ENCODE measurements around the gene COPRS.

Gene COPRS

DNA sequence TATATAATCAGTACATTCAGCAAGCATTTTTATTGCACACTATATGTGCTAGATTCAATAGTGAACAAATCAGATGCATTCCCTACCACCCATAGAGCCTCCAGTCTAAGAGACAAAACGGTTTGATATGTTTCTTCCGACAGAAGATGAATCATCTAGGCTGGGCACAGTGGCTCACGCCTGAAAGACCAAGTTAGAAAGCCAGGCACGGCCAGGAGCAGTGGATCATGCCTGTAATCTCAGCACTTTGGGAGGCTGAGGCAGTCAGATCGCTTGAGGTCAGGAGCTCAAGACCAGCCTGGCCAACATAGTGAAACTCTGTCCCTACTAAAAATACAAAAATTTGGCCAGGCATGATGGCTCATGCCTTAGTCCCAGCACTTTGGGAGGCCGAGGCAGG is 18.3 kb upstream of the COPRS start:
- no peaks in the 10 kb centered on the region for H3K27me3 ChIP-seq (ENCODE audit: control insufficient read depth, insufficient read depth, low read length)
- H3K4me1 ChIP-seq (ENCODE audit: control insufficient read depth, low read depth, low read length), result no peaks in the 10 kb centered on the region
- H3K27ac ChIP-seq (ENCODE audit: low read length), result no peak overlapping the region
- no peak overlapping the region for H3K4me3 ChIP-seq (ENCODE audit: low read length)
- H3K9me3 ChIP-seq (ENCODE audit: control insufficient read depth, low read depth, low read length), result no peaks in the 10 kb centered on the region
- peaks cover 84% of the 10 kb centered on the region for H3K36me3 ChIP-seq (ENCODE audit: control insufficient read depth, low read depth, low read length)
- H3K9ac ChIP-seq (ENCODE audit: low read length), result no peak overlapping the region

DNA sequence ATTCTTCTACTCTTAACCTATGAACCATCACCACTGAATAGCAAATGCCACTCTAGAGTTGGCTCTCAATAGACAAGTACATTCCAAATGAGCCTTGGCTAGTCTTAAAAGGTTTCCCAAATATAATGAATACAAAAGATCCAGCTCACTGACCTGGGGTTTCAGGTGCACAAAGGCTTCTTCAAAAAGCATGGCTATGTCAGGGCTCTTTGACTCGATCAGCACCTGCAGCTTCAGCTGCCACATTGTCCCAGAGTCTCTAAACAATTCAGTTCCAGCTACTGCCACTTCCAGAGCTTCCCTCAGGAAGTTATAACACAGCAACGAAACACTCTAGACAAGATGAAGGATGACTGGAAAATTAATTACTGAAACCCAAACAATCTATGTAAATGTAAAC is 16.0 kb upstream of the COPRS start:
- Histone ChIP-seq H3K27me3 (ENCODE audit: control insufficient read depth, insufficient read depth, low read length) (no peaks in the 10 kb centered on the region), H3K36me3 (ENCODE audit: control insufficient read depth, low read depth, low read length) (peaks cover 80% of the 10 kb centered on the region), H3K4me1 (ENCODE audit: control insufficient read depth, low read depth, low read length) (no peaks in the 10 kb centered on the region), H3K4me3 (ENCODE audit: low read length) (no peak overlapping the region), H3K27ac (ENCODE audit: low read length) (no peak overlapping the region), H3K9me3 (ENCODE audit: control insufficient read depth, low read depth, low read length) (no peaks in the 10 kb centered on the region), H3K9ac (ENCODE audit: low read length) (no peak overlapping the region)

DNA sequence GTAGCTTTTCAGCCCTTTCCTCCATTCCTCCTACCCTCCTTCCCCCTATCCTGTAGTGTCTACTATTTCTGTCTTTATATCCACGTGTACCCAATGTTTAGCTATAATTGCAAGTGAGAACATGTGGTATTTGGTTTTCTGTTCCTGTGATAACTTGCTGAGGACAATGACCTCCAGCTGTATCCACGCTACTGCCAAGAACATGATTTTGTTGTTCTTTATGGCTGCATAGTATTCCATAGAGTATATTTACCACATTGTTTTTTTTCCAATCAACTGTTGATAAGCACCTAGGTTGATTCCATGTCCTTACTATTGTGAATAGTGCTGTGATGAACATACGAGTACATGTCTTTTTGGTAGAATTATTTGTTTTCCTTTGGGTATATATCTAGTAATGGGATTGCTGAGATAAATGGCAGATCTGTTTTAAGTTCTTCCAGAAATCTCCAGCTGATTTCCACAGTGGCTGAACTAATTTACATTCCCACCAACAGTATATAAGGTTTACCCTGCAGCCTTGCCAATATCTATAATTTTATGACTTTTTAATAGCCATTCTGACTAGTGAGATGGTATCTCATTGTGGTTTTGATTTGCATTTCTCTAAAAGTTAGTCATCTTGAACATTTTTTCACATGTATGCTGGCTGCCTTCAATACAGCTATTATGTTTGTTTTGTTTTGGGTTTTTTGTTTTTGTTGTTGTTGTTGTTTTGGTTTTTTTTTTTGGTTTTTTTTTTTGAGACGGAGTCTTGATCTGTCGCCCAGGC is 10.9 kb upstream of the COPRS start:
- peaks cover 71% of the 10 kb centered on the region for H3K36me3 ChIP-seq (ENCODE audit: control insufficient read depth, low read depth, low read length)
- H3K9ac ChIP-seq (ENCODE audit: low read length), result no peak overlapping the region

DNA sequence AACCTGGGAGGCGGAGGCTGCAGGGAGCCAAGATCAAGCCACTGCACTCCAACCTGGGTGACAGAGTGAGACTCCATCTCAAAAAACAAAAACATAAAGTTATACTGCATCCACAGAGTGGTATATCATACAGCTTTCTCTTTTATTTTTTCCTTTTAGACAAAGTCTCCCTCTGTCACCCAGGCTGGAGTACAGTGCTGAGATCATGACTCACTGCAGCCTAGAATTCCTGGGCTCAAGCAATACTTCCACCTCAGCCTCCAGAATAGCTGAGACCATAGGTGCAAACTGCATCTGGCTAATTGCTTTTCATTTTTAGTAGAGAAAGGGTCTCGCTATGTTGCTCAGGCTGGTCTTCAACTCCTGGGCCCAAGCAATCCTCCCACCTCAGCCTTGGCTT is 10.0 kb upstream of the COPRS start:
- no peak overlapping the region for H3K9ac ChIP-seq (ENCODE audit: low read length)
- H3K4me1 ChIP-seq (ENCODE audit: control insufficient read depth, low read depth, low read length), result no peaks in the 10 kb centered on the region
- H3K27ac ChIP-seq (ENCODE audit: low read length), result no peak overlapping the region
- no peaks in the 10 kb centered on the region for H3K27me3 ChIP-seq (ENCODE audit: control insufficient read depth, insufficient read depth, low read length)
- H3K4me3 ChIP-seq (ENCODE audit: low read length), result no peak overlapping the region
- no peaks in the 10 kb centered on the region for H3K9me3 ChIP-seq (ENCODE audit: control insufficient read depth, low read depth, low read length)
- peaks cover 73% of the 10 kb centered on the region for H3K36me3 ChIP-seq (ENCODE audit: control insufficient read depth, low read depth, low read length)

More for the DNA sequence above, 10.9 kb upstream of the COPRS start:
- no peaks in the 10 kb centered on the region for H3K4me1 ChIP-seq (ENCODE audit: control insufficient read depth, low read depth, low read length)
- H3K27ac ChIP-seq (ENCODE audit: low read length), result no peak overlapping the region
- no peaks in the 10 kb centered on the region for H3K9me3 ChIP-seq (ENCODE audit: control insufficient read depth, low read depth, low read length)
- no peak overlapping the region for H3K4me3 ChIP-seq (ENCODE audit: low read length)
- no peaks in the 10 kb centered on the region for H3K27me3 ChIP-seq (ENCODE audit: control insufficient read depth, insufficient read depth, low read length)

DNA sequence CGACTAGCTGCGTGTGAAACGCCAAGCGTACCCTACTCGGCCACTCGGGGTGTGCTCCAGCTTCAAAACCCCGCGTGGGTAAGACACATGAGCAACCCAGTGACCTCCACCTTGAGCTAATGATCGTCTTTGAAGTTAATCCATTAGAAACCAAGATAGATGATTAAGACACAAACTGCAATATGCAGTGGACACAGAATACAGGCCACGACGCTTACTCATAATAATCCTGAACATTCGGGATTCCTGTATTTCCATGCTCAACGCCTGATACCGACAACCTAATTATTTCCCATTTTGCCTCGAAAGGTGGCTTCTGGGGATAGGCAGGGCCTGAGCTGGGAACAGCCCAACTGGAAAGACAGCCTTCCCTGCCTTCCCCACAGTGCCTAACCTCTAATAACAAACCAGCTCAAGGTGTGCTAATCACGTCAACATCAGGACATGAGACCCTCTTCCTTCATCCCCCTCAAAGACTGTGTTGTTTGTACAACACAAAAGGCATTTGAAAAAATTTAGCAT is 504 bp upstream of the COPRS start:
- Histone ChIP-seq H3K27ac (ENCODE audit: low read length) (no peak overlapping the region), H3K9me3 (ENCODE audit: control insufficient read depth, low read depth, low read length) (no peaks in the 10 kb centered on the region), H3K9ac (ENCODE audit: low read length) (peak overlapping the region; percentile 26), H3K4me1 (ENCODE audit: control insufficient read depth, low read depth, low read length) (no peaks in the 10 kb centered on the region), H3K27me3 (ENCODE audit: control insufficient read depth, insufficient read depth, low read length) (peaks cover 9% of the 10 kb centered on the region), H3K4me3 (ENCODE audit: low read length) (peak overlapping the region; percentile 59), H3K36me3 (ENCODE audit: control insufficient read depth, low read depth, low read length) (peaks cover 21% of the 10 kb centered on the region)

DNA sequence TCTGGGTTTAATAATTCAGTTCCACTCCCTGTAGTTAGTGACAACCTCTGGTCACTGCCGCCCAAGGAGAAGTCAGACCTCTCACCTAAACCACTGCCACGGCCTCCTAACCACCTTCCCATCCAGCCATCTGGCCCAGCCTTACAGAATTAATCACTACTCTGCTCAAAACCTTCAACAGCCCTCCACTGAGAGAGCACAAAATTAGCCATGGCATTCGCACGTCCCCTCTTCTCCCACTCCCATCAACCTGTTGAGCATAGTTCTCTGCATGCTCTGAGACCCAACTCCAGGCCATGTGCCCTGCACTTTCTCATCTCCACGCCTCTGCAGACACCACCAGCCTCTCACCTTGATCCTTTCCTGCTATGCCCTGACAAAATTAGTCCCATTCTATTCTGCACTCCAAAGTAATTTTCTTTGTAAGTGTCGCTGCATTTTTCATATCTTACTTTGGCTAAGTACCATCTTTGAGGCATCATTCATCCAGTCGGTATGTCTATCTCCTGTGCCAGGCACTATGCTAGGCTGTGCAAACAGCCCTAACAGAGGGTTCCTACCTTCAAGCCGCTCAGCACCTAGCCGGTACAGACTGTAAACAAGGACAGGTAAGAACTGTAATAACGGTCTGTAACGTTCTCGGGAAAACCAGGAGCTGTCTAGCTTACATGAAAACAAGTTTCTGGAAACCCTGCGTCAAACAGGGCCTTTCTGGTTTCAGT is 963 bp downstream of the COPRS start:
- no peaks in the 10 kb centered on the region for H3K4me1 ChIP-seq (ENCODE audit: control insufficient read depth, low read depth, low read length)
- H3K9ac ChIP-seq (ENCODE audit: low read length), result peak overlapping the region; percentile 21
- no peak overlapping the region for H3K27ac ChIP-seq (ENCODE audit: low read length)
- peaks cover 9% of the 10 kb centered on the region for H3K27me3 ChIP-seq (ENCODE audit: control insufficient read depth, insufficient read depth, low read length)
- peaks cover 9% of the 10 kb centered on the region for H3K36me3 ChIP-seq (ENCODE audit: control insufficient read depth, low read depth, low read length)
- H3K9me3 ChIP-seq (ENCODE audit: control insufficient read depth, low read depth, low read length), result no peaks in the 10 kb centered on the region
- H3K4me3 ChIP-seq (ENCODE audit: low read length), result peak overlapping the region; percentile 72

DNA sequence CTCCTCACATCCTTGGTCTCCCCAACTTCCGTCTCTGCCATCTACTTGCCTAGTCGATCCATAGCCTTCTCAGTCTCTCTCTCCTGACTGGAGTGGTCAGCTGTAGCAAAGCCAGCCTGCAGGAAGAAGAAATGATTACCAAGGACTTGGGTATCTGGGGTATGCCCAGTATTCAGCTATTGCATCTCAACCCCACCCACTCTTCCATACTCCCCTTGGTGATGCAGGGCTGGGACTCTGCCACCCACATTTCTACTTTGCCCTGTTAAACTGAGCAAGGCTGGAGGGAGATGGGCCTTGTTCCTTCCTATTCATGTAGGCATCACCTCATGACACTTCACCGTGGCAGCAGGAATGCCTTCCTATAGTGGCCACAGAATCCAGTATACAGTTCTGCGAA is 2.3 kb downstream of the COPRS start:
- Histone ChIP-seq H3K9me3 (ENCODE audit: control insufficient read depth, low read depth, low read length) (no peaks in the 10 kb centered on the region), H3K4me3 (ENCODE audit: low read length) (no peak overlapping the region), H3K4me1 (ENCODE audit: control insufficient read depth, low read depth, low read length) (no peaks in the 10 kb centered on the region), H3K9ac (ENCODE audit: low read length) (no peak overlapping the region), H3K27me3 (ENCODE audit: control insufficient read depth, insufficient read depth, low read length) (peaks cover 9% of the 10 kb centered on the region), H3K27ac (ENCODE audit: low read length) (no peak overlapping the region), H3K36me3 (ENCODE audit: control insufficient read depth, low read depth, low read length) (peaks cover 16% of the 10 kb centered on the region)

DNA sequence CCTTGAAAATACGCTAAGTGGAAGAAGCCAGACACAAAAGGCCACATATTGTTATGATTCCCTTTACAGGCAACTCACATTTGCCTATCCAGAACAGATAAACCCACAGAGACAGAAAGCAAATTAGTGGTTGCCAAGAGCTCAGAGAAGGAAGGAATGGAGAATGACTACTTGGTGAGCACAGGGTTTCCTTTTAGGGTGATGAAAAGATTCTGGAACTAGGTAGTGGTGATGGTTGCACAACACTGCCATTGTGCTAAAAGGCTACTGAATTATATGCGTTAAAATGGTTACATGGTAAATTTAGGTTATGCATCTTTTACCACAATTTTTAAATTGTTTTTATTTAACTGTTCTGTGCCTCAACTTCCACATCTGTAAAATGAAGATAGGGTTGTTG is 4.4 kb downstream of the COPRS start:
- Histone ChIP-seq H3K36me3 (ENCODE audit: control insufficient read depth, low read depth, low read length) (peaks cover 16% of the 10 kb centered on the region), H3K4me1 (ENCODE audit: control insufficient read depth, low read depth, low read length) (no peaks in the 10 kb centered on the region), H3K9me3 (ENCODE audit: control insufficient read depth, low read depth, low read length) (no peaks in the 10 kb centered on the region), H3K4me3 (ENCODE audit: low read length) (no peak overlapping the region), H3K9ac (ENCODE audit: low read length) (no peak overlapping the region), H3K27me3 (ENCODE audit: control insufficient read depth, insufficient read depth, low read length) (peaks cover 9% of the 10 kb centered on the region), H3K27ac (ENCODE audit: low read length) (no peak overlapping the region)

DNA sequence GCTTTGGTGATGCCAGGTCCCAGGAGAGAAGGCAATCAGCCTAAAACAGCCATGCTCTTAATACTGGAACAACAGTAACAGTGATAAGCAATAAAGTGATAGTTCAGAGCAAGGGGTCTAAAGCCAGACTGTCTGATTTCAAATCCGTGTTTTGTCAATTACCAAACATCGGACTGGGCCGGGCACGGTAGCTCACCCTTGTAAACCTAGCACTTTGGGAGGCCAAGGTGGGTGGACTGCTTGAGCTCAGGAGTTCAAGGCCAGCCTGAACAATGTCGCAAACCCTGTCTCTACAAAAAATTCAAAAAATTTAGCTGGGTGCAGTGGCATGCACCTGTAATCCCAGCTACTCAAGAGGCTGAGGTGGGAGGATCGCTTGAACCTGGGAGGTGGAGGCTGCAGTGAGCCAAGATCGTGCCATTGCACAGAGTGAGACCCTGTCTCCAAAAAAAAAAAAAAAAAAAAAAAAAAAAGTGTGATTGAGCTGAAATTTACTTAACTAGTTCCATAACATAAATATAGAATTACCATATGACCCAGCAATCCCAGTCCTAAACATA is 5.1 kb downstream of the COPRS start:
- Histone ChIP-seq H3K9me3 (ENCODE audit: control insufficient read depth, low read depth, low read length) (no peaks in the 10 kb centered on the region), H3K4me3 (ENCODE audit: low read length) (no peak overlapping the region), H3K4me1 (ENCODE audit: control insufficient read depth, low read depth, low read length) (no peaks in the 10 kb centered on the region), H3K27ac (ENCODE audit: low read length) (no peak overlapping the region), H3K36me3 (ENCODE audit: control insufficient read depth, low read depth, low read length) (peaks cover 16% of the 10 kb centered on the region), H3K27me3 (ENCODE audit: control insufficient read depth, insufficient read depth, low read length) (peaks cover 9% of the 10 kb centered on the region), H3K9ac (ENCODE audit: low read length) (no peak overlapping the region)

DNA sequence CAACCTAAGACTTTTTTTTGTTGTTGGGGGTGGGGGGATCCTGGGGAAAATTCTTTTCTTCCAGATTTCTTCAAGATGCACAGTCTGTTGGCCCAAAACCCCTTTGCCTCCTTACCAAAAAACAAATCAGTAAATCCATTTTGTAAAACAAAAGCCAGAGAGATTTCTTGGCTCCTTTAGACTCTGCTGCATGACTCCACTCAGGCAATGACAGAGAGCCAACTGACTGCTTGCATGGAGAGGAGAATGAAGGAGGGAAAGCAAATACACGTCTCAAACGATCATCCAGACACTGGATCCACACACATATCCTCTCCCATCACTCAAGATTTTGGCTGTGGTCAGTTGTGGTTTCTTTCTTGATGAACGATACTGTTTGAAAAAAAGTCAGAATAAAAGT is 13.8 kb downstream of the COPRS start:
- Histone ChIP-seq H3K27me3 (ENCODE audit: control insufficient read depth, insufficient read depth, low read length) (peaks cover 12% of the 10 kb centered on the region), H3K4me3 (ENCODE audit: low read length) (no peak overlapping the region), H3K27ac (ENCODE audit: low read length) (no peak overlapping the region), H3K36me3 (ENCODE audit: control insufficient read depth, low read depth, low read length) (no peaks in the 10 kb centered on the region), H3K4me1 (ENCODE audit: control insufficient read depth, low read depth, low read length) (peaks cover 4% of the 10 kb centered on the region), H3K9ac (ENCODE audit: low read length) (no peak overlapping the region), H3K9me3 (ENCODE audit: control insufficient read depth, low read depth, low read length) (no peaks in the 10 kb centered on the region)

DNA sequence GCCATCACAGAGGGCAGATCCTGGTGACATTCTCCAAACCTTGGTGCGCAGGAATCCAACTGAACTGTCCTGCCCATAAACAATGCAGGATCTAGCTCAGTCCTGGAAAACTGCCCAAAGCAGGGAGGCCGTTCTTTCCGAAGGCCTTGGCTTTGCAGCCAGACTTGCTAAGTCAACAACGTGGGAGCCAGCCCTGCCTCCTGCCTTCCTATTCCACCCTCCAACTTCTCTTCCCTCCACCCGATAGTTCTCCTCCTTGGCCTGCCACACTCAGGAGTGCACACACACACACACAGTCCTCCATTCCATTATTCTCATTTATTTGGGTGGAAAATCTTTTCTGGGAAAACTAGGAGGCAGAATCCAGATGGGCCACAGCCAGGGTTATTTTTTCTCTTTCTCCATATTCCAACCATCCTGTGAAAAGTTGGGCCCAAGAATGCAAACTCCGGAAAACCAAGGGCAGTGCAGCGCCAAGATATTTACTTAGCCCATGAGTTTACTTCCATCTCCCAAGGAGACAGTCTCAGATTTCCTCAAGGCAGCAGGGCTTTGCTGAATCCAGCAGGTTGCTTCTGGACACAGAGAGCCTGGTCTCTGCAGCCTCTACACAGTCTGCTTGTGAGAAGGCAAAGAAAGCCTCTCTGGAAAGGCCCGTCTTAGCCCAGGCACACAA is 15.8 kb downstream of the COPRS start:
- no peak overlapping the region for H3K9ac ChIP-seq (ENCODE audit: low read length)

More for the DNA sequence above, 15.8 kb downstream of the COPRS start:
- no peak overlapping the region for H3K27ac ChIP-seq (ENCODE audit: low read length)
- no peaks in the 10 kb centered on the region for H3K9me3 ChIP-seq (ENCODE audit: control insufficient read depth, low read depth, low read length)
- H3K36me3 ChIP-seq (ENCODE audit: control insufficient read depth, low read depth, low read length), result no peaks in the 10 kb centered on the region
- peaks cover 4% of the 10 kb centered on the region for H3K4me1 ChIP-seq (ENCODE audit: control insufficient read depth, low read depth, low read length)
- H3K27me3 ChIP-seq (ENCODE audit: control insufficient read depth, insufficient read depth, low read length), result peaks cover 12% of the 10 kb centered on the region
- H3K4me3 ChIP-seq (ENCODE audit: low read length), result no peak overlapping the region
